ENCODE results near the gene CCDC88C. TPM values are rescaled to one million over a fixed set of nuclear protein-coding genes. Genes with fewer than 3 reads are reported as not detected.

Gene CCDC88C
- total and polyA plus RNA-seq, 2 donors (not counting 3 experiments of a cell fraction or from before 2014, with no cell fraction given) = 11.4 to 52.1 TPM

- dilution Hi-C loops (cut with MboI; ENCODE audit: extremely low pct_ligation_motif_present, low sequenced_read_pairs) = no loop called here
Measured at GRCh38 chr14:91272341-91273272, 145.0 kb downstream of the CCDC88C start.

More at GRCh38 chr14:91272341-91273272, 145.0 kb downstream of the CCDC88C start:
- no TSS peak for BruUV-seq (replicated peaks)
- Histone ChIP-seq H3K36me3 (ENCODE audit: control insufficient read depth in 2 of 2, extremely low read depth in 1 of 2, insufficient read depth in 2 of 2, low read length in 2 of 2) (peaks cover 3 to 19% of the 10 kb centered on the region in 2 experiments), H3K4me3 (replicated peaks in 1 of 3; ENCODE audit: insufficient read depth in 1 of 3, low read depth in 1 of 3, low read length in 3 of 3) (no peak overlapping the region), H3K4me1 (ENCODE audit: control insufficient read depth, extremely low read depth, insufficient read depth, low read length) (no peaks in the 10 kb centered on the region), H3K9me1 (replicated peaks; ENCODE audit: control insufficient read depth, extremely low read depth, insufficient read depth, low read length) (no peaks in the 10 kb centered on the region), H4K20me1 (replicated peaks; ENCODE audit: control insufficient read depth, extremely low read depth, insufficient read depth, low read length) (no peaks in the 10 kb centered on the region), H3K9ac (replicated peaks; ENCODE audit: extremely low read depth, insufficient read depth, low read length) (no peak overlapping the region), H3K9me3 (replicated peaks; ENCODE audit: control insufficient read depth, insufficient read depth, low read length) (no peaks in the 10 kb centered on the region), H3K4me2 (ENCODE audit: insufficient read depth, low read length) (no peak overlapping the region), H3K27me3 (ENCODE audit: control insufficient read depth in 2 of 2, insufficient read depth in 2 of 2, low read length in 2 of 2) (no peaks in the 10 kb centered on the region), H3K79me2 (ENCODE audit: control insufficient read depth, insufficient read depth, low read length) (no peaks in the 10 kb centered on the region), H3K27ac (ENCODE audit: insufficient read depth, low read depth, low read length) (no peak overlapping the region), H2AFZ (ENCODE audit: low read depth, low read length) (no peak overlapping the region)
- CTCF ChIA-PET = interaction anchor here (1.1 kb wide), 1 partner anchor 9 kb away, joined by 3 read pairs; no protein-coding TSS in a partner anchor
- TF ChIP-seq MYC (IDR thresholded peaks at IDR 0.05; ENCODE audit: low read depth, low read length) (no peak), MAX (IDR thresholded peaks at IDR 0.05; ENCODE audit: insufficient read depth, insufficient read length) (no peak), GATA2 (IDR thresholded peaks at IDR 0.05; ENCODE audit: insufficient read depth, insufficient read length, low read depth, low read length) (no peak), POLR2AphosphoS5 (IDR thresholded peaks at IDR 0.05; ENCODE audit: insufficient read depth, low read depth, low read length) (no peak), FOS (IDR thresholded peaks at IDR 0.05; ENCODE audit: borderline replicate concordance, insufficient read depth, low read length) (no peak), JUN (IDR thresholded peaks at IDR 0.05; ENCODE audit: borderline replicate concordance, insufficient read depth, insufficient read length, low read depth) (no peak), POLR2A (IDR thresholded peaks at IDR 0.05; ENCODE audit: low read depth, low read length) (no peak), EZH2 (IDR thresholded peaks at IDR 0.05; ENCODE audit: borderline replicate concordance, low read depth, low read length, severe bottlenecking) (no peak)
- TF ChIP-seq, protein P1, sequence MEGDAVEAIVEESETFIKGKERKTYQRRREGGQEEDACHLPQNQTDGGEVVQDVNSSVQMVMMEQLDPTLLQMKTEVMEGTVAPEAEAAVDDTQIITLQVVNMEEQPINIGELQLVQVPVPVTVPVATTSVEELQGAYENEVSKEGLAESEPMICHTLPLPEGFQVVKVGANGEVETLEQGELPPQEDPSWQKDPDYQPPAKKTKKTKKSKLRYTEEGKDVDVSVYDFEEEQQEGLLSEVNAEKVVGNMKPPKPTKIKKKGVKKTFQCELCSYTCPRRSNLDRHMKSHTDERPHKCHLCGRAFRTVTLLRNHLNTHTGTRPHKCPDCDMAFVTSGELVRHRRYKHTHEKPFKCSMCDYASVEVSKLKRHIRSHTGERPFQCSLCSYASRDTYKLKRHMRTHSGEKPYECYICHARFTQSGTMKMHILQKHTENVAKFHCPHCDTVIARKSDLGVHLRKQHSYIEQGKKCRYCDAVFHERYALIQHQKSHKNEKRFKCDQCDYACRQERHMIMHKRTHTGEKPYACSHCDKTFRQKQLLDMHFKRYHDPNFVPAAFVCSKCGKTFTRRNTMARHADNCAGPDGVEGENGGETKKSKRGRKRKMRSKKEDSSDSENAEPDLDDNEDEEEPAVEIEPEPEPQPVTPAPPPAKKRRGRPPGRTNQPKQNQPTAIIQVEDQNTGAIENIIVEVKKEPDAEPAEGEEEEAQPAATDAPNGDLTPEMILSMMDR (IDR thresholded peaks at IDR 0.05; ENCODE audit: extremely low read depth in 1 of 2, insufficient read depth in 1 of 2, low read depth in 1 of 2, low read length in 2 of 2) = no peak
- intact Hi-C loops (cut with micrococcal nuclease) = no loop called here
- FAIRE-seq (no peak), DNase-seq (ENCODE audit: low read depth, low spot score) (no peak)
- POLR2A ChIA-PET = no interaction called here

Measured in endothelial cell of umbilical vein (primary cell).